ENCODE data around the gene ZBTB7B. TPM values are rescaled to one million over a fixed set of nuclear protein-coding genes. Genes with fewer than 3 reads are reported as not detected.

Gene ZBTB7B
- total RNA-seq, 1 experiment from 2014 or later, result 38.3 TPM

DNA sequence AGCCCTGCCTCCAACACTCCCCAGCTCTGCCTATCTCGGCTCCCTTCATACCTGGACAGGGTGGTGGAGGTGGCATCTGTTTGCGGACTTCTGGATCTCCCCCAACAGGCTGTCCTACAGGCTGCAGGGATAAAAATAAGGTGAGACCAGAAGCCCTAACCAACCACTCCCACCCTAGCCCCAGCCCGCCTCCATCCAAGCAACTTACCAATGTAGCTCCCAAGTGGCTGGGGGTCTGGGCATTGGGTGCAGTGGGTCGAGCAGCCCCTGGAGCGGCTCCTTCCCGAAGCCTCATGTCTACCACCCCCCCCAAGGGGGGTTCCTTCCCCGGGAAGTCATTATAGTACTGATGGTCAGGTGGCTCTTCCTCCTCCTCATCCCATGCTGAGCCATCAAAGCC lies 36.5 kb upstream of the ZBTB7B start:
- no peak overlapping the region for H4K5ac ChIP-seq (ENCODE audit: insufficient read length, low read depth, low read length)
- no peak overlapping the region for H4K91ac ChIP-seq (ENCODE audit: insufficient read length, low read depth, low read length)
- H2BK15ac ChIP-seq (ENCODE audit: low read depth, low read length), result no peak overlapping the region
- DNase-seq, result no peak
- H3K9me3 Mint-ChIP-seq, result no peaks in the 10 kb centered on the region
- H3K4me3 Mint-ChIP-seq, result no peak overlapping the region
- H2BK12ac ChIP-seq (ENCODE audit: insufficient read length, low read depth, low read length), result no peak overlapping the region
- H3K4me1 ChIP-seq (ENCODE audit: insufficient read depth, low read length), result no peaks in the 10 kb centered on the region; the same call in 1 of the 2 replicates
- H2AFZ ChIP-seq (ENCODE audit: low read length), result no peak overlapping the region
- H3K14ac ChIP-seq (ENCODE audit: insufficient read depth, low read length), result no peak overlapping the region
- H4K8ac ChIP-seq (replicated peaks; ENCODE audit: insufficient read length, low read depth, low read length), result no peak overlapping the region
- no peak overlapping the region for H2AK5ac ChIP-seq (ENCODE audit: insufficient read length, low read length)
- H2BK20ac ChIP-seq (ENCODE audit: low read depth, low read length, poor library complexity, severe bottlenecking), result no peak overlapping the region
- H3K4me2 ChIP-seq (ENCODE audit: insufficient read depth, insufficient read length, low read length), result no peak overlapping the region
- peaks cover 41 to 42% of the 10 kb centered on the region in 2 experiments for H3K4me1 Mint-ChIP-seq
- no peak overlapping the region for H2BK5ac ChIP-seq (ENCODE audit: insufficient read length, low read length)
- H3K79me1 ChIP-seq (ENCODE audit: insufficient read depth, low read depth, low read length, poor library complexity, severe bottlenecking), result peaks cover 7% of the 10 kb centered on the region
- no peak overlapping the region for H3K4ac ChIP-seq (ENCODE audit: low read depth, low read length)
- no peaks in the 10 kb centered on the region for H3K27me3 ChIP-seq (ENCODE audit: insufficient read depth, low read length)
- no peak overlapping the region for H3K23ac ChIP-seq (ENCODE audit: insufficient read length, low read depth, low read length)
- TF ChIP-seq, protein P1, sequence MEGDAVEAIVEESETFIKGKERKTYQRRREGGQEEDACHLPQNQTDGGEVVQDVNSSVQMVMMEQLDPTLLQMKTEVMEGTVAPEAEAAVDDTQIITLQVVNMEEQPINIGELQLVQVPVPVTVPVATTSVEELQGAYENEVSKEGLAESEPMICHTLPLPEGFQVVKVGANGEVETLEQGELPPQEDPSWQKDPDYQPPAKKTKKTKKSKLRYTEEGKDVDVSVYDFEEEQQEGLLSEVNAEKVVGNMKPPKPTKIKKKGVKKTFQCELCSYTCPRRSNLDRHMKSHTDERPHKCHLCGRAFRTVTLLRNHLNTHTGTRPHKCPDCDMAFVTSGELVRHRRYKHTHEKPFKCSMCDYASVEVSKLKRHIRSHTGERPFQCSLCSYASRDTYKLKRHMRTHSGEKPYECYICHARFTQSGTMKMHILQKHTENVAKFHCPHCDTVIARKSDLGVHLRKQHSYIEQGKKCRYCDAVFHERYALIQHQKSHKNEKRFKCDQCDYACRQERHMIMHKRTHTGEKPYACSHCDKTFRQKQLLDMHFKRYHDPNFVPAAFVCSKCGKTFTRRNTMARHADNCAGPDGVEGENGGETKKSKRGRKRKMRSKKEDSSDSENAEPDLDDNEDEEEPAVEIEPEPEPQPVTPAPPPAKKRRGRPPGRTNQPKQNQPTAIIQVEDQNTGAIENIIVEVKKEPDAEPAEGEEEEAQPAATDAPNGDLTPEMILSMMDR (conservative IDR thresholded peaks at IDR 0.05), result no peak
- no peak overlapping the region for H2BK120ac ChIP-seq (ENCODE audit: low read depth, low read length, poor library complexity, severe bottlenecking)
- H3K9me3 ChIP-seq (ENCODE audit: control insufficient read depth, low read depth, low read length), result no peaks in the 10 kb centered on the region
- H3K56ac ChIP-seq (ENCODE audit: insufficient read length, low read depth, low read length), result no peak overlapping the region
- no peak overlapping the region for H3K27ac ChIP-seq (ENCODE audit: insufficient read length, low read depth, low read length)
- H3T11ph ChIP-seq (ENCODE audit: low read length), result no peak overlapping the region
- H3K36me3 Mint-ChIP-seq (ENCODE audit: insufficient read depth in 1 of 3, low read depth in 3 of 3), result peaks cover 42 to 72% (median 55%) of the 10 kb centered on the region in 3 experiments
- H3K27me3 Mint-ChIP-seq (ENCODE audit: low read depth), result no peaks in the 10 kb centered on the region
- no peak overlapping the region for H3K9ac ChIP-seq (ENCODE audit: extremely low read depth, insufficient read length, low read length)
- peaks cover 19% of the 10 kb centered on the region for H3K23me2 ChIP-seq (ENCODE audit: insufficient read length, low read depth, low read length, poor library complexity, severe bottlenecking)
- WGBS (ENCODE audit: extremely low coverage, insufficient read length, low lambda C conversion rate), result no CpG with 5 or more reads among the region's 7 CpGs
- peaks cover 2% of the 10 kb centered on the region for H4K20me1 ChIP-seq (ENCODE audit: control insufficient read depth, insufficient read depth, insufficient read length)
- no peak overlapping the region for H3K18ac ChIP-seq (ENCODE audit: insufficient read length, low read depth, low read length)
- no peak overlapping the region for H3K27ac Mint-ChIP-seq
- H3K79me2 ChIP-seq (ENCODE audit: insufficient read depth, low read length), result peaks cover 10% of the 10 kb centered on the region; the same call in 1 of the 2 replicates
